ENCODE measurements around the gene FOXO3.

DNA sequence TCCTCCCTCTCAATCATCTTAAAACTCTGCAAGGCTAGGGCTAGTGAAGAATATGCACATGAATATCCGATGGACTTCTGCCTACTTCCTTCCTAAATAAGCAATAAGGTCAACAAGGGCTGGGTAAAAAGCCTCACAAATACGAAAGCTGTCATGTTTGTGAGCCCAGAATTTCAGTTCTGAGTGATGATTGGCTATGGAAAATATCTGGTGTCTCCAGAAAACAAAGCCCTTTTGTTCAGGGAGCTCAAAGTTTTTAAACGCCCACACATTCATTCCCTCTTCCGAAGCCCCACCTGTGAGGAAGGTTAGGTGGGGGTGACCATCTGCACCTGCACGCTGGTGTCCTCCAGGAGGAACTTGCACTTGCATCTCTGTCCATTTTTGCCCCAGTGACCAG lies 160.6 kb downstream of the FOXO3 start:
- TF ChIP-seq, protein P1, sequence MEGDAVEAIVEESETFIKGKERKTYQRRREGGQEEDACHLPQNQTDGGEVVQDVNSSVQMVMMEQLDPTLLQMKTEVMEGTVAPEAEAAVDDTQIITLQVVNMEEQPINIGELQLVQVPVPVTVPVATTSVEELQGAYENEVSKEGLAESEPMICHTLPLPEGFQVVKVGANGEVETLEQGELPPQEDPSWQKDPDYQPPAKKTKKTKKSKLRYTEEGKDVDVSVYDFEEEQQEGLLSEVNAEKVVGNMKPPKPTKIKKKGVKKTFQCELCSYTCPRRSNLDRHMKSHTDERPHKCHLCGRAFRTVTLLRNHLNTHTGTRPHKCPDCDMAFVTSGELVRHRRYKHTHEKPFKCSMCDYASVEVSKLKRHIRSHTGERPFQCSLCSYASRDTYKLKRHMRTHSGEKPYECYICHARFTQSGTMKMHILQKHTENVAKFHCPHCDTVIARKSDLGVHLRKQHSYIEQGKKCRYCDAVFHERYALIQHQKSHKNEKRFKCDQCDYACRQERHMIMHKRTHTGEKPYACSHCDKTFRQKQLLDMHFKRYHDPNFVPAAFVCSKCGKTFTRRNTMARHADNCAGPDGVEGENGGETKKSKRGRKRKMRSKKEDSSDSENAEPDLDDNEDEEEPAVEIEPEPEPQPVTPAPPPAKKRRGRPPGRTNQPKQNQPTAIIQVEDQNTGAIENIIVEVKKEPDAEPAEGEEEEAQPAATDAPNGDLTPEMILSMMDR (IDR thresholded peaks at IDR 0.05; ENCODE audit: low read depth, low read length) = no peak
- TF ChIP-seq POLR2A (IDR thresholded peaks at IDR 0.05; ENCODE audit: extremely low read depth, insufficient read length) (no peak), MYC (IDR thresholded peaks at IDR 0.05; ENCODE audit: low read depth, low read length) (no peak)
- TF ChIP-seq, protein P2, sequence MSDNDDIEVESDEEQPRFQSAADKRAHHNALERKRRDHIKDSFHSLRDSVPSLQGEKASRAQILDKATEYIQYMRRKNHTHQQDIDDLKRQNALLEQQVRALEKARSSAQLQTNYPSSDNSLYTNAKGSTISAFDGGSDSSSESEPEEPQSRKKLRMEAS (IDR thresholded peaks at IDR 0.05; ENCODE audit: low read depth, low read length) = no peak

All from NB4 (cell line).